ENCODE measurements around the gene GRIK4. TPM values are rescaled to one million over a fixed set of nuclear protein-coding genes. Genes with fewer than 3 reads are reported as not detected.

Gene GRIK4
- total and polyA plus RNA-seq, 2 of the 4 experiments (the other 2 are of a cell fraction): 0.18 to 0.38 TPM

GRCh38 chr11:120899720-120900119, 388.2 kb downstream of the GRIK4 start:
- Histone ChIP-seq H3K9ac (ENCODE audit: low read depth, low read length) (no peak overlapping the region), H2BK120ac (ENCODE audit: low read depth, low read length) (no peak overlapping the region), H4K91ac (ENCODE audit: insufficient read depth, low read depth, low read length) (no peak overlapping the region), H2AFZ (replicated peaks; ENCODE audit: low read length, poor library complexity) (no peak overlapping the region), H3K23ac (ENCODE audit: low read depth, low read length) (no peak overlapping the region), H3K18ac (ENCODE audit: low read depth, low read length) (no peak overlapping the region), H2BK15ac (ENCODE audit: low read depth, low read length) (no peak overlapping the region), H3K4me1 (ENCODE audit: control insufficient read depth, insufficient read depth, low read length) (no peaks in the 10 kb centered on the region), H3K56ac (ENCODE audit: extremely low read depth, insufficient read depth, low read length) (no peak overlapping the region), H3K4me3 (ENCODE audit: insufficient read depth, low read depth, low read length) (no peak overlapping the region), H3K36me3 (ENCODE audit: control insufficient read depth, insufficient read depth, low read length) (no peaks in the 10 kb centered on the region), H3K14ac (replicated peaks; ENCODE audit: low read depth, low read length) (no peak overlapping the region), H2AK5ac (ENCODE audit: low read depth, low read length) (no peak overlapping the region), H3K27me3 (ENCODE audit: control insufficient read depth, insufficient read depth, low read length) (peaks cover 19% of the 10 kb centered on the region), H2BK20ac (ENCODE audit: low read depth, low read length) (no peak overlapping the region), H2BK5ac (ENCODE audit: low read depth, low read length, poor library complexity, severe bottlenecking) (no peak overlapping the region), H4K20me1 (ENCODE audit: insufficient read depth, low read length) (no peaks in the 10 kb centered on the region; the same call in 1 of the 2 replicates), H2AK9ac (replicated peaks; ENCODE audit: low read depth, low read length, poor library complexity) (no peak overlapping the region), H3K9me1 (ENCODE audit: insufficient read depth, low read length) (no peaks in the 10 kb centered on the region), H4K8ac (ENCODE audit: low read depth in 2 of 2, low read length in 2 of 2) (no peak overlapping the region), H3K79me1 (ENCODE audit: low read depth in 1 of 2, low read length in 2 of 2) (no peaks in the 10 kb centered on the region), H3K9me3 (ENCODE audit: control insufficient read depth, insufficient read depth, low read length) (no peaks in the 10 kb centered on the region), H3K4ac (ENCODE audit: low read depth, low read length) (no peak overlapping the region), H4K5ac (ENCODE audit: low read depth, low read length) (no peak overlapping the region), H3K4me2 (ENCODE audit: low read depth, low read length) (no peak overlapping the region), H3K27ac (ENCODE audit: insufficient read depth, low read length) (no peak overlapping the region)
- in situ Hi-C loops (cut with MboI; ENCODE audit: low sequenced_read_pairs): no loop called here
- ATAC-seq (ENCODE audit: low read depth) (no peak), DNase-seq (no peak)
- dilution Hi-C loops (cut with HindIII; ENCODE audit: low sequenced_read_pairs, unreplicated experiment): no loop called here
- WGBS, 2 experiments (ENCODE audit: extremely low coverage in 2 of 2, insufficient read length in 1 of 2): no CpG with 5 or more reads among the region's 3 CpGs
- TF ChIP-seq MAZ (IDR thresholded peaks at IDR 0.05; ENCODE audit: borderline replicate concordance, low read depth, low read length) (no peak), NFE2L2 (IDR thresholded peaks at IDR 0.05; ENCODE audit: low read depth, low read length) (no peak), RAD21 (IDR thresholded peaks at IDR 0.05; ENCODE audit: low read length) (no peak), CHD1 (IDR thresholded peaks at IDR 0.05; ENCODE audit: low read depth, low read length) (no peak), POLR2A (IDR thresholded peaks at IDR 0.05; ENCODE audit: low read depth, low read length) (no peak), BHLHE40 (IDR thresholded peaks at IDR 0.05; ENCODE audit: low read depth, low read length) (no peak), ELK1 (IDR thresholded peaks at IDR 0.05; ENCODE audit: borderline replicate concordance, low read depth, low read length) (no peak), SMC3 (IDR thresholded peaks at IDR 0.05; ENCODE audit: low read depth, low read length) (no peak), MAFK (IDR thresholded peaks at IDR 0.05; ENCODE audit: low read depth, low read length) (no peak), USF2 (IDR thresholded peaks at IDR 0.05; ENCODE audit: low read depth, low read length) (no peak), MXI1 (IDR thresholded peaks at IDR 0.05; ENCODE audit: borderline replicate concordance, low read depth, low read length) (no peak), RFX5 (IDR thresholded peaks at IDR 0.05; ENCODE audit: low read depth, low read length) (no peak), RCOR1 (IDR thresholded peaks at IDR 0.05; ENCODE audit: insufficient replicate concordance, low read length) (no peak), FOS (IDR thresholded peaks at IDR 0.05; ENCODE audit: low read depth, low read length) (no peak), CEBPB (IDR thresholded peaks at IDR 0.05; ENCODE audit: low read depth, low read length) (no peak)
- ChIA-PET CTCF (no interaction called here), POLR2A (ENCODE audit: unreplicated experiment) (no interaction called here)
- no TSS peak for BruUV-seq (replicated peaks)
- intact Hi-C loops (cut with micrococcal nuclease): no loop called here
